ENCODE data around the gene CTDP1.

CTDP1 gene

DNA sequence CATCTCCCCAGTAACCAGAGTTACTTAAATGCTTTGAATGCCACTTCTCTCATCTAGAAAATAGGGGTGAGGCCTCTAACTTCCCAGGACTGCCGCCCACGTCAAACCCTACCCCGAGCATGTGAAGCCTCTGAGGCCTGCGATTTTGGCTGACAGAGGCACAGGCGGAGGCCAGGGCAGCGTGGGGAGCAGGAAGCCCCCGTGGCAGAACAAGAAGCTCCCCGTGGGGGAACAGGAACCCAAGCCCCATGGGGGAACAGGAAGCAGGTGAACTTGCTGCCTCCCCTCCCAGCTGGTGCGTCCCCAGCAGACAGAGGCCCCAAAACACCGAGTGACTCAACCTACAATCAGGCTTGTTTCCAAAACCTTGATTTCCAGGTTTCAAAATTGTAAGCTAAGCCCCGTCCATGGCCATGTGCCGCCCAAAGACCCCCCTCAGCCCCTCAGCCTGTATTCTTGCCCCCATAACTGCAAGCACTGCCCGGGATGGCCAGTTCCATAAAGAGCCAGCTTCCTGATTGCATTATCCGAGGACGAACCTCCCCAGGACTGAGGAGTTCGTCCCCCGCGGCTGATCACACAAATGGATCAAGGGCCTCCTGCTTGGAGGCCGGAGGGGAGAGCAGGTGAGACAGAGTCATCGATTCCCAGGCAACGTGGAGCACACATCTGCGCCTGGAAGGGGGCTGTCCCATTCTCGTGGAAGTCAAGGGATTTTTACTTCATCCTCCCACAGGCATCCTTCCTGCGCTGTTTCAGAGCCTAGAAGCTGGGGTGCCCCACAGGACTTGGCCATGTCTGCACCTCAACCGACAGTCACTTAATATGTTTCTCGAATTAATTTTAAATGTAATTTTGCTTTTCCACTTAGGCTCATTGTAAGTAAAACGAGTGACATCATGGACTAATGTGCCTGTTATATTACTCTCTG, 36.3 kb upstream of the CTDP1 start:
- Histone ChIP-seq H3K9me3 (no peaks in the 10 kb centered on the region), H3K27me3 (peaks cover 0 to 6% of the 10 kb centered on the region in 2 donors), H3K4me3 (no peak overlapping the region), H3K4me1 (peaks cover 0 to 19% (median 14%) of the 10 kb centered on the region in 4 donors), H3K36me3 (no peaks in the 10 kb centered on the region), H3K27ac (no peak overlapping the region)
- TF ChIP-seq, protein P1, sequence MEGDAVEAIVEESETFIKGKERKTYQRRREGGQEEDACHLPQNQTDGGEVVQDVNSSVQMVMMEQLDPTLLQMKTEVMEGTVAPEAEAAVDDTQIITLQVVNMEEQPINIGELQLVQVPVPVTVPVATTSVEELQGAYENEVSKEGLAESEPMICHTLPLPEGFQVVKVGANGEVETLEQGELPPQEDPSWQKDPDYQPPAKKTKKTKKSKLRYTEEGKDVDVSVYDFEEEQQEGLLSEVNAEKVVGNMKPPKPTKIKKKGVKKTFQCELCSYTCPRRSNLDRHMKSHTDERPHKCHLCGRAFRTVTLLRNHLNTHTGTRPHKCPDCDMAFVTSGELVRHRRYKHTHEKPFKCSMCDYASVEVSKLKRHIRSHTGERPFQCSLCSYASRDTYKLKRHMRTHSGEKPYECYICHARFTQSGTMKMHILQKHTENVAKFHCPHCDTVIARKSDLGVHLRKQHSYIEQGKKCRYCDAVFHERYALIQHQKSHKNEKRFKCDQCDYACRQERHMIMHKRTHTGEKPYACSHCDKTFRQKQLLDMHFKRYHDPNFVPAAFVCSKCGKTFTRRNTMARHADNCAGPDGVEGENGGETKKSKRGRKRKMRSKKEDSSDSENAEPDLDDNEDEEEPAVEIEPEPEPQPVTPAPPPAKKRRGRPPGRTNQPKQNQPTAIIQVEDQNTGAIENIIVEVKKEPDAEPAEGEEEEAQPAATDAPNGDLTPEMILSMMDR (IDR thresholded peaks at IDR 0.05), result no peak
- intact Hi-C loops (cut with DNase I; ENCODE audit: low total_unique reads), result loop anchor here (2.0 kb wide), 1 partner anchor 263 kb away; no protein-coding TSS in a partner anchor
- DNase-seq, result no peak

DNA sequence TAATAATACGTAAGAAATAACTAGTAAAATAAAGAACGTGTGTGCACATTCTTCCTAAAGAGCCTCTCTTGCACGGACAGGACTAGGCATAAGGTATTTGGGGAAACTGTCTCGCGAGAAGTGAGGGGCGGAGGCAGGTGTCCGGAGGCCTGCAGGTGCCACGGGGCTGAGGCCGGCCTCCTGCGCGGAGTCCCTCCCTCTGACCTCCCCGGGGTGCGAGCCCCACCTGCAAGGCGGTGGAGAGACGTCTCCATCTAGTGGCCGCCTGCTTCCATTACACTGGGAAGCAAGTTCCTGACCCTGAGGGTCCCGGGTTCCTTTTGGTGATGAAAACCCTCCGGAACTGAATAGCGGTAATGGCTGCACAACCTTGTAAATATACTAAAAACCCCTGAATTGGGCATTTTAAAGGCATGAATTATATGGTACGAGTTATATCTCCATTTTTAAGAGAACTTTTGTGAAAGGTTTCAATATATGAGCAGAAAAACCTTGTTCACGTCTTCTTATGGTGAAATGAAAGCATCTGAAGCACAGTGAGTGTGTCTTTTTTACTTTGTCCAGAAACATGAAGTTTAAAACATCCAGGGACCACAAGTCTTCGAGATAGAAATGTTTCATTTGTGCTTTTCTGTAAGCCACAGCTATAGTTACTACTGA, 35.5 kb upstream of the CTDP1 start:
- intact Hi-C loops (cut with DNase I; ENCODE audit: low total_unique reads), result no loop called here
- peak in 1 of 2 donors; percentile 34 for DNase-seq
- Histone ChIP-seq H3K27ac (no peak overlapping the region), H3K4me1 (peaks cover 0 to 11% (median 8%) of the 10 kb centered on the region in 4 donors), H3K4me3 (no peak overlapping the region), H3K36me3 (no peaks in the 10 kb centered on the region), H3K9me3 (no peaks in the 10 kb centered on the region), H3K27me3 (peaks cover 0 to 6% of the 10 kb centered on the region in 2 donors)
- TF ChIP-seq, protein P1 (IDR thresholded peaks at IDR 0.05), result peak; percentile 93 to 99

DNA sequence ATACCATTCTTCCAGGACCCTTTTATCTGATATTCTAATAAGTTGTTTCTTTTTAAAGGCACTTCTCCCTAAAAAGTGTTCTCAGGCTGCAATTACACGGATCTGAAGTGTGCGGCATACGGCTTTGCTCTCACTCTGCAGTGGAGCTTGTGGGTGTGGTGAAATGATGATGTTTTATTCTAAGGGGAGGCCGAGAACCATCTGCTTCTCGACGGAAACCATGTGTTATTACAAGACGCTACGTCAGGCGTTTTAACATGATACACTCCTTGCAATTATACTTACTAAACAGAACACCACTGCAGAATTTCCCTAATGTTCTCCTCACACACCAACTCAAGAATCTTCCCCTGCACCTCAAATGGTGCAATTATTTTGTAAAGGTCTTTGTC, 34.9 kb upstream of the CTDP1 start:
- Histone ChIP-seq H3K4me1 (peaks cover 0 to 6% (median 5%) of the 10 kb centered on the region in 4 donors), H3K27ac (no peak overlapping the region), H3K27me3 (peaks cover 0 to 6% of the 10 kb centered on the region in 2 donors), H3K4me3 (no peak overlapping the region), H3K36me3 (no peaks in the 10 kb centered on the region), H3K9me3 (no peaks in the 10 kb centered on the region)
- TF ChIP-seq, protein P1 (IDR thresholded peaks at IDR 0.05), result no peak
- DNase-seq, result no peak
- intact Hi-C loops (cut with DNase I; ENCODE audit: low total_unique reads), result no loop called here

DNA sequence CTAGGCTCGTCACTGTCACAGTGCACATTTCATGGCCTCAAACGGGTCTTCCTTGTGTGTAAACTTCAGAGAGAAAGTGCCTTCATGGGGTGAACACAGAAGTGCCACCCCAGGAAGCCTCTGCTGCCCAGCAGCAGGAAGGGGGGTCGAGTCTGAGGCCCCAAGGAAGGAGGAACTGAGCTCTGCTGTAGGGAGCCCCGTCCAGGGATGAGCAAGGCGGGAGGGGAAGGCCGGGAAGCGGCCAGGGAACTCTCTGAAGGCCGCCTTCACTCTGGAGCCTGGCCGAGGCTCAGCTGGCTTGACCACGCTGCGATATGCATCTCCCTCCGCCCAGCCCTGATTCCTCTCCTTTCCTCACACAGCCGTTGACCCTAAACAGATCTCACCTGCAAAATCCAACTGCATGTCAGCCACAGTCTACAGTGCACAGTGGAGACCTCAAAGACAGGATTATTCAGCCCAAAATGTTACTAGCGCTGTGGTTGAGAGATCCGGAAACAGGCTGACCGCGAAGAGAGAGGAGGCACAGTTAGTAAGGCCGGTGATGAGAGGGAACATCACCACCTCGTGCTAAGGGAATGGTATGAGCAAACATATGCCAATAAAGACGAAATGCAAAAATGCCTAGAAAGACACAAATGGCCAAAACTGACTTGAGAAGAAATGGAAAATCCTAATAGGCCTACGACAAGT, 34.2 kb upstream of the CTDP1 start:
- DNase-seq, result no peak
- Histone ChIP-seq H3K9me3 (no peaks in the 10 kb centered on the region), H3K27me3 (peaks cover 0 to 6% of the 10 kb centered on the region in 2 donors), H3K36me3 (no peaks in the 10 kb centered on the region), H3K4me1 (peaks cover 0 to 6% (median 0%) of the 10 kb centered on the region in 4 donors), H3K4me3 (no peak overlapping the region), H3K27ac (no peak overlapping the region)
- TF ChIP-seq, protein P1 (IDR thresholded peaks at IDR 0.05), result no peak
- intact Hi-C loops (cut with DNase I; ENCODE audit: low total_unique reads), result no loop called here

DNA sequence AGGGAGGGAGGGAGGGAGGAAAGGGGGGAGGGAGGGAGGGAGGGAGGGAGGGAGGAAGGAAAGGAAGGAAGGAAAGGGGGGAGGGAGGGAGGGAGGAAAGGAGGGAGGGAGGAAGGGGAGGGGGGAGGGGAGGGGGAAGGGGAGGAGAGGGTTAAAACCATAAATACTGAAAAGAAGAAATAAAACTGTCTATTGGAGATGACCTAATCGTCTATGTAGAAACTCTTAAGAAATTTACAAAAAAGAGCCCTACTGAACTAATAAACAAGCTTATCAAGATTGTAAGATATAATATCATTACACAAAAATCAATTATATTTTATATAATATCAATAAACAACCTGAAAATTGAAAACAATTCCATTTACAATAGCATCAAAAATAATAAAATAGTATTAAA, 32.3 kb upstream of the CTDP1 start:
- no peak overlapping the region for H3K27ac ChIP-seq
- peaks cover 0 to 6% of the 10 kb centered on the region in 2 donors for H3K27me3 ChIP-seq
- H3K4me3 ChIP-seq, result no peak overlapping the region
- DNase-seq, result no peak
- H3K9me3 ChIP-seq, result no peaks in the 10 kb centered on the region
- H3K36me3 ChIP-seq, result no peaks in the 10 kb centered on the region
- intact Hi-C loops (cut with DNase I; ENCODE audit: low total_unique reads), result no loop called here
- H3K4me1 ChIP-seq, result peaks cover 0 to 6% (median 0%) of the 10 kb centered on the region in 4 donors
- TF ChIP-seq, protein P1 (IDR thresholded peaks at IDR 0.05), result no peak

Measured in tibial artery (tissue), 4 donors.